HG02642 (cell line): Measurements from ENCODE around the gene SLCO4A1.

Experiments used
- ATAC-seq: cut with Tn5 transposase; IDR thresholded peaks from one replicate; pipeline ENCODE4 v1.9.1; 2021; ENCODE audit warnings: mild to moderate bottlenecking; ENCODE audit not compliant: unreplicated experiment, poor library complexity

Gene SLCO4A1

GRCh38 chr20:62648318-62648995 lies 6.2 kb downstream of the SLCO4A1 start:
- no peak for ATAC-seq

GRCh38 chr20:62649140-62649539 lies 6.8 kb downstream of the SLCO4A1 start:
- ATAC-seq = no peak

GRCh38 chr20:62650551-62651284 lies 8.4 kb downstream of the SLCO4A1 start:
- no peak for ATAC-seq

GRCh38 chr20:62651285-62652021 lies 9.2 kb downstream of the SLCO4A1 start:
- ATAC-seq = peak; percentile 54

GRCh38 chr20:62652041-62652893 lies 10.0 kb downstream of the SLCO4A1 start:
- peak; percentile 59 for ATAC-seq

- ATAC-seq = no peak
Measured at GRCh38 chr20:62652894-62653305, 10.6 kb downstream of the SLCO4A1 start.

- no peak for ATAC-seq
Measured at GRCh38 chr20:62653373-62653772, 11.1 kb downstream of the SLCO4A1 start.

GRCh38 chr20:62653951-62654685 lies 11.8 kb downstream of the SLCO4A1 start:
- ATAC-seq = no peak

GRCh38 chr20:62655282-62656196 lies 13.2 kb downstream of the SLCO4A1 start:
- ATAC-seq = no peak

- no peak for ATAC-seq
Measured at GRCh38 chr20:62656197-62656918, 14.1 kb downstream of the SLCO4A1 start.

- ATAC-seq = no peak
Measured at GRCh38 chr20:62656919-62657588, 14.8 kb downstream of the SLCO4A1 start.

GRCh38 chr20:62657589-62657942 lies 15.3 kb downstream of the SLCO4A1 start:
- ATAC-seq = no peak

- ATAC-seq = no peak
Measured at GRCh38 chr20:62657956-62658355, 15.7 kb downstream of the SLCO4A1 start.

- ATAC-seq = no peak
Measured at GRCh38 chr20:62658593-62659178, 16.4 kb downstream of the SLCO4A1 start.

GRCh38 chr20:62659488-62660239 lies 17.4 kb downstream of the SLCO4A1 start:
- ATAC-seq = no peak

- ATAC-seq = no peak
Measured at GRCh38 chr20:62660240-62660615, 17.9 kb downstream of the SLCO4A1 start.
